HG02840 (cell line): ENCODE results near the gene PRKAG2.

Experiments
- ATAC-seq: cut with Tn5 transposase; IDR thresholded peaks from one replicate; pipeline ENCODE4 v1.9.1; 2021; ENCODE audit warnings: mild to moderate bottlenecking, moderate library complexity, moderate number of reproducible peaks; ENCODE audit not compliant: unreplicated experiment, low FRiP score

The PRKAG2 gene

GRCh38 chr7:151615058-151615457 lies 261.9 kb downstream of the PRKAG2 start:
- ATAC-seq = no peak

- ATAC-seq = no peak
These were observed 262.9 kb downstream of the PRKAG2 start for GRCh38 chr7:151614019-151614418.

- no peak for ATAC-seq
These were observed 265.0 kb downstream of the PRKAG2 start for GRCh38 chr7:151611878-151612277.

- ATAC-seq = no peak
These were observed 265.9 kb downstream of the PRKAG2 start for GRCh38 chr7:151611041-151611440.

- no peak for ATAC-seq
These were observed 268.8 kb downstream of the PRKAG2 start for GRCh38 chr7:151608031-151608551.

- ATAC-seq = no peak
These were observed 269.4 kb downstream of the PRKAG2 start for GRCh38 chr7:151607464-151607867.

- ATAC-seq = no peak
These were observed 273.0 kb downstream of the PRKAG2 start for GRCh38 chr7:151603951-151604350.

- no peak for ATAC-seq
These were observed 275.2 kb downstream of the PRKAG2 start for GRCh38 chr7:151601521-151602305.

GRCh38 chr7:151600331-151600730 lies 276.6 kb downstream of the PRKAG2 start:
- no peak for ATAC-seq

- ATAC-seq = no peak
These were observed 277.3 kb downstream of the PRKAG2 start for GRCh38 chr7:151599401-151600227.

- no peak for ATAC-seq
These were observed 279.1 kb downstream of the PRKAG2 start for GRCh38 chr7:151597541-151598444.

- no peak for ATAC-seq
These were observed 281.1 kb downstream of the PRKAG2 start for GRCh38 chr7:151595702-151596350.

- ATAC-seq = no peak
These were observed 283.9 kb downstream of the PRKAG2 start for GRCh38 chr7:151592868-151593486.

GRCh38 chr7:151592330-151592729 lies 284.6 kb downstream of the PRKAG2 start:
- no peak for ATAC-seq

GRCh38 chr7:151591866-151592265 lies 285.0 kb downstream of the PRKAG2 start:
- no peak for ATAC-seq

GRCh38 chr7:151590850-151591771 lies 285.8 kb downstream of the PRKAG2 start:
- no peak for ATAC-seq

GRCh38 chr7:151590071-151590849 lies 286.7 kb downstream of the PRKAG2 start:
- ATAC-seq = no peak

GRCh38 chr7:151588982-151589381 lies 287.9 kb downstream of the PRKAG2 start:
- no peak for ATAC-seq
